Nephron (organoid): ENCODE results near the gene VPS35L.
"Not testable (repeated sequence)": the region's sequence is repeated elsewhere in the genome, so short reads cannot be mapped to it uniquely, and the experiment has no call there.

ENCODE experiments used
- H3K27ac Mint-ChIP-seq, 3 experiments: 2 replicates each; pipeline ENCODE4 v1.8.0; 2020; ENCODE audit warnings: mixed read lengths in 3 of 3, mild to moderate bottlenecking in 2 of 3, moderate library complexity in 1 of 3
- H3K27me3 Mint-ChIP-seq: 2 replicates; pipeline ENCODE4 v1.8.0; 2021; ENCODE audit warnings: low read depth, mild to moderate bottlenecking, moderate library complexity, mixed read lengths
- H3K36me3 Mint-ChIP-seq: 2 replicates; pipeline ENCODE4 v1.8.0; 2020; ENCODE audit warnings: low read depth, mixed read lengths
- H3K4me1 Mint-ChIP-seq: 2 replicates; pipeline ENCODE4 v1.8.0; 2020; ENCODE audit warnings: mixed read lengths
- H3K4me3 Mint-ChIP-seq, 3 experiments: 2 replicates each; pipeline ENCODE4 v1.8.0; 2020; ENCODE audit warnings: mild to moderate bottlenecking in 3 of 3, mixed read lengths in 3 of 3, moderate library complexity in 2 of 3
- H3K9me3 Mint-ChIP-seq: 2 replicates; pipeline ENCODE4 v1.8.0; 2020; ENCODE audit warnings: mixed read lengths
- CTCF ChIP-seq, 3 experiments: fragments of 200-600 bp; sonication (generic); IDR thresholded peaks; one replicate each; pipeline ENCODE4 v1.5.0; 2021; ENCODE audit warnings: antibody characterized with exemption in 3 of 3; ENCODE audit not compliant: unreplicated experiment in 3 of 3

Gene VPS35L

GRCh38 chr16:19660432-19660831 lies 104.9 kb downstream of the VPS35L start:
- H3K9me3 Mint-ChIP-seq = no peaks in the 10 kb centered on the region
- no peak overlapping the region for H3K4me3 Mint-ChIP-seq
- no peak for TF ChIP-seq CTCF (IDR thresholded peaks at IDR 0.05; ENCODE audit: unreplicated experiment in 3 of 3)
- H3K27ac Mint-ChIP-seq = no peak overlapping the region
- no peaks in the 10 kb centered on the region for H3K4me1 Mint-ChIP-seq
- H3K27me3 Mint-ChIP-seq = no peaks in the 10 kb centered on the region
- H3K36me3 Mint-ChIP-seq = peaks cover 77% of the 10 kb centered on the region

GRCh38 chr16:19662351-19662750 lies 106.8 kb downstream of the VPS35L start:
- H3K36me3 Mint-ChIP-seq = peaks cover 69% of the 10 kb centered on the region
- H3K4me3 Mint-ChIP-seq = no peak overlapping the region
- H3K27ac Mint-ChIP-seq = no peak overlapping the region
- H3K27me3 Mint-ChIP-seq = no peaks in the 10 kb centered on the region
- TF ChIP-seq CTCF (IDR thresholded peaks at IDR 0.05; ENCODE audit: unreplicated experiment in 3 of 3) = no peak
- H3K9me3 Mint-ChIP-seq = no peaks in the 10 kb centered on the region
- peaks cover 7% of the 10 kb centered on the region for H3K4me1 Mint-ChIP-seq

GRCh38 chr16:19664166-19664565 lies 108.7 kb downstream of the VPS35L start:
- no peak overlapping the region for H3K27ac Mint-ChIP-seq
- no peak for TF ChIP-seq CTCF (IDR thresholded peaks at IDR 0.05; ENCODE audit: unreplicated experiment in 3 of 3)
- no peaks in the 10 kb centered on the region for H3K9me3 Mint-ChIP-seq
- H3K4me3 Mint-ChIP-seq = no peak overlapping the region
- H3K27me3 Mint-ChIP-seq = no peaks in the 10 kb centered on the region
- peaks cover 57% of the 10 kb centered on the region for H3K36me3 Mint-ChIP-seq
- peaks cover 7% of the 10 kb centered on the region for H3K4me1 Mint-ChIP-seq

GRCh38 chr16:19665313-19665712 lies 109.8 kb downstream of the VPS35L start:
- not testable (repeated sequence) for H3K9me3 Mint-ChIP-seq, H3K27ac Mint-ChIP-seq, H3K4me3 Mint-ChIP-seq, H3K27me3 Mint-ChIP-seq, H3K4me1 Mint-ChIP-seq
- H3K36me3 Mint-ChIP-seq = peaks cover 55% of the 10 kb centered on the region

- H3K4me3 Mint-ChIP-seq = no peak overlapping the region
- H3K4me1 Mint-ChIP-seq = peaks cover 7% of the 10 kb centered on the region
- TF ChIP-seq CTCF (IDR thresholded peaks at IDR 0.05; ENCODE audit: unreplicated experiment in 3 of 3) = no peak
- H3K27ac Mint-ChIP-seq = no peak overlapping the region
- no peaks in the 10 kb centered on the region for H3K27me3 Mint-ChIP-seq
- H3K9me3 Mint-ChIP-seq = no peaks in the 10 kb centered on the region
- H3K36me3 Mint-ChIP-seq = peaks cover 48% of the 10 kb centered on the region
Measured at GRCh38 chr16:19666477-19666876, 111.0 kb downstream of the VPS35L start.

- Mint-ChIP-seq H3K9me3 (no peaks in the 10 kb centered on the region), H3K4me3 (no peak overlapping the region), H3K4me1 (peaks cover 11% of the 10 kb centered on the region), H3K27me3 (no peaks in the 10 kb centered on the region), H3K27ac (no peak overlapping the region), H3K36me3 (peaks cover 42% of the 10 kb centered on the region)
- TF ChIP-seq CTCF (IDR thresholded peaks at IDR 0.05; ENCODE audit: unreplicated experiment in 3 of 3) = no peak
Measured at GRCh38 chr16:19672378-19672777, 116.9 kb downstream of the VPS35L start.
